Spleen (tissue), 11 donors: ENCODE results near the gene EOLA1. TPM values are rescaled to one million over a fixed set of nuclear protein-coding genes. Genes with fewer than 3 reads are reported as not detected.
A peak's percentile ranks its signal among the peaks of the same experiment; 100 is the strongest.
"Not testable (repeated sequence)": the region's sequence is repeated elsewhere in the genome, so short reads cannot be mapped to it uniquely, and the experiment has no call there.

ENCODE experiments used
- DNase-seq: peaks from one replicate; pipeline ENCODE4 v3.0.0-alpha.2; 2020
- H3K27ac ChIP-seq, 8 donors: fragments of 200-600 bp; sonication (generic) in 7 of 8; 1 replicate in 4 of 8; 2 replicates in 4 of 8; pipeline versions ENCODE4 v1.5.0 to v1.8.0; 2016 to 2021; ENCODE audit warnings: inconsistent platforms in 4 of 8, mild to moderate bottlenecking in 4 of 8, moderate library complexity in 1 of 8
- H3K27me3 ChIP-seq, 7 donors: fragments of 200-600 bp; sonication (generic) in 6 of 7; replicated peaks in 1 of 7; 1 replicate in 4 of 7; 2 replicates in 3 of 7; pipeline versions ENCODE4 v1.5.0 to v1.8.0; 2016 to 2021; ENCODE audit warnings: inconsistent platforms in 3 of 7, mild to moderate bottlenecking in 1 of 7
- H3K36me3 ChIP-seq, 6 donors: fragments of 200-600 bp; sonication (generic) in 5 of 6; 1 replicate in 4 of 6; 2 replicates in 2 of 6; pipeline versions ENCODE4 v1.5.0 to v1.8.0; 2016 to 2021; ENCODE audit warnings: inconsistent platforms in 2 of 6
- H3K4me1 ChIP-seq, 6 donors: fragments of 200-600 bp; sonication (generic) in 5 of 6; 1 replicate in 3 of 6; 2 replicates in 3 of 6; pipeline versions ENCODE4 v1.5.0 to v1.8.0; 2016 to 2021; ENCODE audit warnings: inconsistent platforms in 3 of 6
- H3K4me3 ChIP-seq, 8 donors: fragments of 200-600 bp; sonication (generic) in 7 of 8; 1 replicate in 4 of 8; 2 replicates in 4 of 8; pipeline versions ENCODE4 v1.5.0 to v1.8.0; 2016 to 2021; ENCODE audit warnings: inconsistent platforms in 4 of 8, mild to moderate bottlenecking in 4 of 8, moderate library complexity in 2 of 8
- H3K9me3 ChIP-seq, 8 donors: fragments of 200-600 bp; sonication (generic) in 7 of 8; 1 replicate in 4 of 8; 2 replicates in 4 of 8; pipeline versions ENCODE4 v1.5.0 to v1.8.0; 2016 to 2021; ENCODE audit warnings: inconsistent platforms in 4 of 8
- CTCF ChIP-seq, 11 experiments: fragments of 200-600 bp in 7 of 11; fragments of 450-650 bp in 4 of 11; sonication (generic) in 4 of 11; IDR thresholded peaks in 8 of 11; conservative IDR thresholded peaks in 3 of 11; 1 replicate in 7 of 11; 2 replicates in 4 of 11; pipeline versions ENCODE4 v1.4.0 to v1.8.0; 2016 to 2021; ENCODE audit warnings: antibody characterized with exemption in 11 of 11, inconsistent platforms in 4 of 11, mild to moderate bottlenecking in 1 of 11
- POLR2A ChIP-seq, 3 donors: fragments of 450-650 bp; IDR thresholded peaks; one replicate each; pipeline ENCODE4 v1.5.1; 2017; ENCODE audit warnings: antibody characterized with exemption in 3 of 3, mild to moderate bottlenecking in 1 of 3
- POLR2AphosphoS5 ChIP-seq, 3 donors: sonication (generic); formaldehyde crosslinking; IDR thresholded peaks; one replicate each; pipeline ENCODE4 v1.5.1; 2017; ENCODE audit warnings: antibody characterized with exemption in 3 of 3
- WGBS, 5 donors: extraction: QIAGEN DNeasy Blood & Tissue Kit in 3 of 5; methylation state at CpG; one replicate each; pipeline versions ENCODE4 v1.1.5 to v1.1.7; 2013 to 2018; 5-methylcytosine and 5-hydroxymethylcytosine counted together
- intact Hi-C: fragments of 100-400 bp; cut with DNase I; formaldehyde crosslinking; loops from one replicate; pipeline ENCODE4 v1.15.0; 2023; ENCODE audit warnings: low total_unique reads
- polyA plus RNA-seq, 3 donors: library from polyadenylated mRNA; stranded (reverse); fragments of 200-250 nt; gene quantifications; one replicate each; pipeline ENCODE4 v1.2.1, GENCODE V29; 2013
- total RNA-seq, 7 donors: library from RNA; depleted of rRNA in 3 of 7; stranded (reverse); fragments of >200 nt in 3 of 7; fragmentation: NEBNext Ultra II Directional in 4 of 7; extraction: Animal tissue kit (Norgen Biotek cat#: 25700) in 4 of 7; gene quantifications; one replicate each; pipeline versions ENCODE4 v1.1.0 to v1.2.1, GENCODE V29; 2016 to 2021
- donor health status: healthy with polysubstance abuse.
- donor health status: DM: no; HTN: no; CAD: no; lungs with moderate emphysema.
- donor health status: DM: no; HTN: no; CAD: no.
- donor health status: Bipolar disorder and iron deficiency.
- donor health status: healthy.
- donor health status: DM: no; HTN: no; CAD: no.
- donor health status: DM: yes; HTN: yes; CAD: no.

Gene EOLA1
- total and polyA plus RNA-seq, 10 donors = 17.6 to 37.8 (median 24.5) TPM

GRCh38 chrX:149527705-149528104 lies 13.1 kb upstream of the EOLA1 start:
- Histone ChIP-seq H3K36me3 (peaks cover 0 to 5% (median 0%) of the 10 kb centered on the region in 6 donors), H3K4me3 (no peak overlapping the region), H3K9me3 (no peaks in the 10 kb centered on the region), H3K4me1 (peaks cover 0 to 18% (median 3%) of the 10 kb centered on the region in 6 donors), H3K27ac (peak overlapping the region in 1 of 8 donors; percentile 26), H3K27me3 (no peaks in the 10 kb centered on the region)
- DNase-seq = no peak
- intact Hi-C loops = no loop called here
- TF ChIP-seq POLR2A (IDR thresholded peaks at IDR 0.05) (no peak), POLR2AphosphoS5 (IDR thresholded peaks at IDR 0.05) (no peak), CTCF (IDR thresholded peaks at IDR 0.05 in 8 of 11, conservative IDR thresholded peaks at IDR 0.05 in 3 of 11) (peak; percentile 25 to 65 (median 54))
- WGBS, 5 donors = 44 to 63% (median 48%) methylated on average over 1 of the region's 1 CpG

GRCh38 chrX:149528381-149528780 lies 12.4 kb upstream of the EOLA1 start:
- TF ChIP-seq CTCF (IDR thresholded peaks at IDR 0.05 in 8 of 11, conservative IDR thresholded peaks at IDR 0.05 in 3 of 11) = no peak
- no peak for TF ChIP-seq POLR2AphosphoS5 (IDR thresholded peaks at IDR 0.05)
- no peak for TF ChIP-seq POLR2A (IDR thresholded peaks at IDR 0.05)
- intact Hi-C loops = no loop called here
- 51 to 94% (median 86%) methylated on average over 1 of the region's 1 CpG for WGBS, 5 donors

GRCh38 chrX:149531599-149531998 lies 9.2 kb upstream of the EOLA1 start:
- WGBS, 5 donors = 54 to 78% (median 69%) methylated on average over 2 of the region's 2 CpGs
- peaks cover 0 to 12% (median 0%) of the 10 kb centered on the region in 6 donors for H3K36me3 ChIP-seq

More at GRCh38 chrX:149528381-149528780, 12.4 kb upstream of the EOLA1 start:
- Histone ChIP-seq H3K4me1 (peaks cover 0 to 18% (median 3%) of the 10 kb centered on the region in 6 donors), H3K27ac (peak overlapping the region in 1 of 8 donors; percentile 26), H3K4me3 (no peak overlapping the region), H3K27me3 (no peaks in the 10 kb centered on the region), H3K36me3 (peaks cover 0 to 5% (median 0%) of the 10 kb centered on the region in 6 donors), H3K9me3 (no peaks in the 10 kb centered on the region)
- no peak for DNase-seq

GRCh38 chrX:149532868-149533267 lies 7.9 kb upstream of the EOLA1 start:
- H3K27ac ChIP-seq, H3K9me3 ChIP-seq, H3K4me1 ChIP-seq, H3K4me3 ChIP-seq, DNase-seq, intact Hi-C loops, H3K27me3 ChIP-seq: not testable (repeated sequence)
- H3K36me3 ChIP-seq = peaks cover 0 to 12% (median 0%) of the 10 kb centered on the region in 6 donors
- 100% methylated on average over 1 of the region's 3 CpGs; no CpG with 5 or more reads in 4 of the 5 donors for WGBS, 5 donors

More at GRCh38 chrX:149531599-149531998, 9.2 kb upstream of the EOLA1 start:
- H3K27me3 ChIP-seq = no peaks in the 10 kb centered on the region
- H3K27ac ChIP-seq = peak overlapping the region in 1 of 8 donors; percentile 9
- DNase-seq = no peak
- intact Hi-C loops = no loop called here
- H3K9me3 ChIP-seq = no peaks in the 10 kb centered on the region
- TF ChIP-seq POLR2AphosphoS5 (IDR thresholded peaks at IDR 0.05) (no peak), CTCF (IDR thresholded peaks at IDR 0.05 in 8 of 11, conservative IDR thresholded peaks at IDR 0.05 in 3 of 11) (no peak), POLR2A (IDR thresholded peaks at IDR 0.05) (no peak)
- H3K4me1 ChIP-seq = peaks cover 0 to 7% (median 0%) of the 10 kb centered on the region in 6 donors
- H3K4me3 ChIP-seq = no peak overlapping the region

GRCh38 chrX:149533999-149534398 lies 6.8 kb upstream of the EOLA1 start:
- DNase-seq, H3K4me3 ChIP-seq, H3K27ac ChIP-seq, intact Hi-C loops, H3K4me1 ChIP-seq, H3K9me3 ChIP-seq, H3K27me3 ChIP-seq: not testable (repeated sequence)
- peaks cover 0 to 12% (median 0%) of the 10 kb centered on the region in 6 donors for H3K36me3 ChIP-seq
- 83 to 100% (median 95%) methylated on average over 4 to 9 of the region's 11 CpGs for WGBS, 5 donors

GRCh38 chrX:149534926-149535602 lies 5.7 kb upstream of the EOLA1 start:
- H3K4me3 ChIP-seq, H3K27me3 ChIP-seq, H3K9me3 ChIP-seq, DNase-seq, intact Hi-C loops, H3K27ac ChIP-seq, H3K4me1 ChIP-seq: not testable (repeated sequence)
- peaks cover 0 to 12% (median 0%) of the 10 kb centered on the region in 6 donors for H3K36me3 ChIP-seq
- WGBS, 5 donors = 48 to 92% (median 72%) methylated on average over 3 of the region's 3 CpGs

GRCh38 chrX:149537474-149537873 lies 3.3 kb upstream of the EOLA1 start:
- Histone ChIP-seq H3K36me3 (peaks cover 0 to 12% (median 0%) of the 10 kb centered on the region in 6 donors), H3K4me1 (peaks cover 0 to 12% (median 9%) of the 10 kb centered on the region in 6 donors)
- H3K4me3 ChIP-seq, H3K27me3 ChIP-seq, intact Hi-C loops, H3K27ac ChIP-seq, H3K9me3 ChIP-seq, DNase-seq: not testable (repeated sequence)
- WGBS, 5 donors = 49 to 88% (median 69%) methylated on average over 4 to 8 of the region's 11 CpGs
